Smooth muscle cell (in vitro differentiated cells): ENCODE results near the gene HPSE. TPM values are rescaled to one million over a fixed set of nuclear protein-coding genes. Genes with fewer than 3 reads are reported as not detected.

Experiments used
- DNase-seq: peaks from one replicate; lab custom pipeline; 2025; ENCODE audit not compliant: unreplicated experiment; lab: John Stamatoyannopoulos, UW
- H2AFZ ChIP-seq: fragments of 200-600 bp; sonication (generic); 2 replicates; pipeline ENCODE4 v1.6.0; 2016; ENCODE audit warnings: antibody characterized with exemption, low read depth, mild to moderate bottlenecking
- H3F3A ChIP-seq: fragments of 200-600 bp; sonication (generic); 2 replicates; pipeline ENCODE4 v1.6.0; 2017; ENCODE audit warnings: antibody characterized with exemption, low read depth
- H3K27ac ChIP-seq: fragments of 200-600 bp; sonication (generic); 2 replicates; pipeline ENCODE4 v1.5.1; 2016; ENCODE audit warnings: low read depth, mild to moderate bottlenecking
- H3K27me3 ChIP-seq: fragments of 200-600 bp; sonication (generic); 2 replicates; pipeline ENCODE4 v1.6.1; 2016; ENCODE audit warnings: low read depth, mild to moderate bottlenecking
- H3K36me3 ChIP-seq: fragments of 200-600 bp; sonication (generic); 2 replicates; pipeline ENCODE4 v1.5.1; 2016; ENCODE audit warnings: low read depth
- H3K4me1 ChIP-seq: fragments of 200-600 bp; sonication (generic); 2 replicates; pipeline ENCODE4 v1.5.1; 2016; ENCODE audit warnings: low read depth
- H3K4me2 ChIP-seq: fragments of 200-600 bp; sonication (generic); 2 replicates; pipeline ENCODE4 v1.6.0; 2016; ENCODE audit warnings: mild to moderate bottlenecking
- H3K4me3 ChIP-seq: fragments of 200-600 bp; sonication (generic); 2 replicates; pipeline ENCODE4 v1.5.1; 2016; ENCODE audit warnings: mild to moderate bottlenecking
- H3K79me2 ChIP-seq: fragments of 200-600 bp; sonication (generic); 2 replicates; pipeline ENCODE4 v1.6.0; 2016; ENCODE audit warnings: low read depth, mild to moderate bottlenecking
- H3K9ac ChIP-seq: fragments of 200-600 bp; sonication (generic); 2 replicates; pipeline ENCODE4 v1.6.0; 2016; ENCODE audit warnings: low read depth
- H3K9me3 ChIP-seq: fragments of 200-600 bp; sonication (generic); replicated peaks from 2 replicates; pipeline ENCODE4 v1.5.1; 2016; ENCODE audit warnings: low read depth
- H4K20me1 ChIP-seq: fragments of 200-600 bp; sonication (generic); 2 replicates; pipeline ENCODE4 v1.6.0; 2016; ENCODE audit warnings: low read depth
- CTCF ChIP-seq: fragments of 200-600 bp; sonication (generic); IDR thresholded peaks from 2 replicates; pipeline ENCODE4 v1.5.1; 2017; ENCODE audit warnings: borderline replicate concordance, mild to moderate bottlenecking, antibody characterized with exemption; ENCODE audit not compliant: insufficient read depth, poor library complexity, severe bottlenecking
- WGBS: methylation state at CpG from one replicate; pipeline ENCODE4 v1.1.7; 2016; ENCODE audit warnings: low lambda C conversion rate; 5-methylcytosine and 5-hydroxymethylcytosine counted together
- polyA plus RNA-seq: library from polyadenylated mRNA; unstranded; fragments of >200 nt; fragmentation: Nextera tagmentation; extraction: Ambion mirVana; gene quantifications from 2 replicates; pipeline ENCODE4 v1.2.1, GENCODE V29; 2016
- total RNA-seq: library from RNA; depleted of rRNA; stranded (reverse); fragments of >200 nt; gene quantifications from 2 replicates; pipeline ENCODE4 v1.2.3, GENCODE V29; 2014

Gene HPSE
- total and polyA plus RNA-seq, 2 experiments from 2014 or later, result 0.50 to 1.3 TPM

- WGBS, result 90% methylated on average over 5 of the region's 5 CpGs
Observed at GRCh38 chr4:83378419-83378818, 43.8 kb upstream of the HPSE start.

GRCh38 chr4:83372931-83373330 lies 38.3 kb upstream of the HPSE start:
- no peaks in the 10 kb centered on the region for H3K27me3 ChIP-seq
- H3K79me2 ChIP-seq, result no peaks in the 10 kb centered on the region
- WGBS, result 84% methylated on average over 1 of the region's 1 CpG
- no peaks in the 10 kb centered on the region for H3F3A ChIP-seq
- H3K36me3 ChIP-seq, result no peaks in the 10 kb centered on the region
- no peaks in the 10 kb centered on the region for H4K20me1 ChIP-seq
- no peak overlapping the region for H2AFZ ChIP-seq
- no peak for DNase-seq
- no peak overlapping the region for H3K9ac ChIP-seq
- no peaks in the 10 kb centered on the region for H3K9me3 ChIP-seq
- H3K4me1 ChIP-seq, result no peaks in the 10 kb centered on the region
- no peak overlapping the region for H3K4me3 ChIP-seq
- no peak overlapping the region for H3K27ac ChIP-seq
- no peak overlapping the region for H3K4me2 ChIP-seq
- no peak for TF ChIP-seq CTCF

More at GRCh38 chr4:83378419-83378818, 43.8 kb upstream of the HPSE start:
- Histone ChIP-seq H3K27me3 (no peaks in the 10 kb centered on the region), H3K79me2 (no peaks in the 10 kb centered on the region), H3K27ac (no peak overlapping the region), H3K4me2 (no peak overlapping the region), H3K9ac (no peak overlapping the region), H2AFZ (no peak overlapping the region), H3K9me3 (no peaks in the 10 kb centered on the region), H3K36me3 (no peaks in the 10 kb centered on the region), H3K4me3 (no peak overlapping the region), H3F3A (no peaks in the 10 kb centered on the region), H3K4me1 (no peaks in the 10 kb centered on the region), H4K20me1 (no peaks in the 10 kb centered on the region)
- TF ChIP-seq CTCF, result no peak
- no peak for DNase-seq

- TF ChIP-seq CTCF, result no peak
- Histone ChIP-seq H3K9me3 (no peaks in the 10 kb centered on the region), H3K27me3 (no peaks in the 10 kb centered on the region), H3K36me3 (no peaks in the 10 kb centered on the region), H3K79me2 (no peaks in the 10 kb centered on the region), H2AFZ (no peak overlapping the region), H3K4me2 (no peak overlapping the region), H3K4me3 (no peak overlapping the region), H3K9ac (no peak overlapping the region), H4K20me1 (no peaks in the 10 kb centered on the region), H3K27ac (no peak overlapping the region), H3K4me1 (no peaks in the 10 kb centered on the region), H3F3A (no peaks in the 10 kb centered on the region)
- WGBS, result 76% methylated on average over 1 of the region's 1 CpG
- DNase-seq, result no peak
Observed at GRCh38 chr4:83371936-83372335, 37.3 kb upstream of the HPSE start.

- Histone ChIP-seq H3K27ac (no peak overlapping the region), H3K9me3 (no peaks in the 10 kb centered on the region), H3K27me3 (no peaks in the 10 kb centered on the region), H4K20me1 (no peaks in the 10 kb centered on the region), H3F3A (no peaks in the 10 kb centered on the region), H3K4me1 (no peaks in the 10 kb centered on the region), H3K36me3 (no peaks in the 10 kb centered on the region), H3K4me3 (no peak overlapping the region), H3K9ac (no peak overlapping the region), H2AFZ (no peak overlapping the region), H3K4me2 (no peak overlapping the region), H3K79me2 (no peaks in the 10 kb centered on the region)
- 89% methylated on average over 5 of the region's 5 CpGs for WGBS
- no peak for DNase-seq
- TF ChIP-seq CTCF, result no peak
Observed at GRCh38 chr4:83371235-83371634, 36.6 kb upstream of the HPSE start.
